Stimulated activated CD8-positive, alpha-beta memory T cell treated with anti-CD3 and anti-CD28 coated beads, Interleukin-12 subunit alpha, Interleukin-12 subunit beta, amount 100 ng/mL, for 4 hours (primary cell): ENCODE data around the gene IGSF10.
"Not testable (repeated sequence)": the region's sequence is repeated elsewhere in the genome, so short reads cannot be mapped to it uniquely, and the experiment has no call there.

ENCODE experiments used
- DNase-seq: peaks from one replicate; pipeline ENCODE4 v3.0.0-alpha.2; 2020; ENCODE audit warnings: low read depth

IGSF10 gene, protein sequence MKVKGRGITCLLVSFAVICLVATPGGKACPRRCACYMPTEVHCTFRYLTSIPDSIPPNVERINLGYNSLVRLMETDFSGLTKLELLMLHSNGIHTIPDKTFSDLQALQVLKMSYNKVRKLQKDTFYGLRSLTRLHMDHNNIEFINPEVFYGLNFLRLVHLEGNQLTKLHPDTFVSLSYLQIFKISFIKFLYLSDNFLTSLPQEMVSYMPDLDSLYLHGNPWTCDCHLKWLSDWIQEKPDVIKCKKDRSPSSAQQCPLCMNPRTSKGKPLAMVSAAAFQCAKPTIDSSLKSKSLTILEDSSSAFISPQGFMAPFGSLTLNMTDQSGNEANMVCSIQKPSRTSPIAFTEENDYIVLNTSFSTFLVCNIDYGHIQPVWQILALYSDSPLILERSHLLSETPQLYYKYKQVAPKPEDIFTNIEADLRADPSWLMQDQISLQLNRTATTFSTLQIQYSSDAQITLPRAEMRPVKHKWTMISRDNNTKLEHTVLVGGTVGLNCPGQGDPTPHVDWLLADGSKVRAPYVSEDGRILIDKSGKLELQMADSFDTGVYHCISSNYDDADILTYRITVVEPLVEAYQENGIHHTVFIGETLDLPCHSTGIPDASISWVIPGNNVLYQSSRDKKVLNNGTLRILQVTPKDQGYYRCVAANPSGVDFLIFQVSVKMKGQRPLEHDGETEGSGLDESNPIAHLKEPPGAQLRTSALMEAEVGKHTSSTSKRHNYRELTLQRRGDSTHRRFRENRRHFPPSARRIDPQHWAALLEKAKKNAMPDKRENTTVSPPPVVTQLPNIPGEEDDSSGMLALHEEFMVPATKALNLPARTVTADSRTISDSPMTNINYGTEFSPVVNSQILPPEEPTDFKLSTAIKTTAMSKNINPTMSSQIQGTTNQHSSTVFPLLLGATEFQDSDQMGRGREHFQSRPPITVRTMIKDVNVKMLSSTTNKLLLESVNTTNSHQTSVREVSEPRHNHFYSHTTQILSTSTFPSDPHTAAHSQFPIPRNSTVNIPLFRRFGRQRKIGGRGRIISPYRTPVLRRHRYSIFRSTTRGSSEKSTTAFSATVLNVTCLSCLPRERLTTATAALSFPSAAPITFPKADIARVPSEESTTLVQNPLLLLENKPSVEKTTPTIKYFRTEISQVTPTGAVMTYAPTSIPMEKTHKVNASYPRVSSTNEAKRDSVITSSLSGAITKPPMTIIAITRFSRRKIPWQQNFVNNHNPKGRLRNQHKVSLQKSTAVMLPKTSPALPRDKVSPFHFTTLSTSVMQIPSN (N-terminal part only)

GRCh38 chr3:151460774-151461450 is at the start of gene IGSF10:
Gene IGSF10, minus strand, starts transcription at chr3:151461061. Its CDS starts 2,352 bp downstream, at chr3:151458709.
- no peak for DNase-seq

GRCh38 chr3:151509468-151510135 is 48.7 kb upstream of the IGSF10 start:
- DNase-seq: not testable (repeated sequence)

DNA sequence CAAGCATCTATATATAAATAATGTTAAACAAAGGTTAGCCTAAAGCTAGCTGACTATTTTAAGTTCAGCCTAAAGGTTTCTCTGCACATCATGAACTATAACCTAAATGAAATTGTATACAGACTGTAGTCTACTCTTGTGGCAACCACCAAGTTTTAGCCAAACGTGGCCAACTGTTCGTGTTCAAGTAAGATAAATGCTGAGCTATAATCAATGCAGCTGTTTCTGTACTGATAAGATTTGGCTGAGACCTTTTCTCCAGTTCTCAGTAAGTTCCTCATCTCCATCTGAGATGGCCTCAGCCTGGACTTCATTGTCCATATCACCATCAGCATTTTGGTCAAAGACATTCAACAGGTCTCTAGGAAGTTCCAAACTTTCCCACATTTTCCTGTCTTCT is 43.7 kb upstream of the IGSF10 start:
- no peak for DNase-seq

GRCh38 chr3:151503074-151503473 is 42.2 kb upstream of the IGSF10 start:
- no peak for DNase-seq

DNA sequence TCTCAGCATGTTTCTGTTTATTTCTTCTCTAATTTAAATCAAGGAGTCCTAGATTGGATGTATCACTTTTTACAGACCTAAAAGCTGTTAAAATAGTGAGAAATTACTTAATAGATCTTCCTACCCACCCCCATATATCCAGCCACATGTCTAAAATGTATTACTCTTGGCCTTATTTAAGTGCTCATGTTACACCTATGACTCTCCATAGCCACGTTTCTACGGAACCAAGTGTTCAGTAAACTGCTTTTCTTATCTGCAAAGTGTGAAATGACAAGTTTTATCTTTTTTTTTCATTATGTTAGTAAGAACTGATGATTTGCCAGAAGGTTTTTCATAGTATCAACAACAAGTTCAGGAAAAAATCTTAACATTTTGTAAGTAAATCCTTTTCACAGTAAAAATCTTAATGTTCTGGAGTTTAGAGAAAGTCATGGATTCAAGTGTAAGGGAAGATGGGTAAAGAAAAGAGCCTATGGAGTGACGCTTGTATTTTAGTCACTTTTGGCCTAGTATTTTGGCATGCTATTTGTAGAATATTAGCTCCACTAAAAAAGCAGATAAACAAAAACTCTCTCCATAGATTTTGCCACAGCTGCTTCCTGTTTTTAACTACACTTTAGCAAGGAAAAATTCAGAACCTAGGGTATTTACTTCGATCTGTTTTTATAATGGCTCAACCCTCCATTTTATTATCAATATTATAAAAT is 41.2 kb upstream of the IGSF10 start:
- DNase-seq: no peak

- no peak for DNase-seq
Observed at GRCh38 chr3:151501171-151501922, 40.5 kb upstream of the IGSF10 start.

DNA sequence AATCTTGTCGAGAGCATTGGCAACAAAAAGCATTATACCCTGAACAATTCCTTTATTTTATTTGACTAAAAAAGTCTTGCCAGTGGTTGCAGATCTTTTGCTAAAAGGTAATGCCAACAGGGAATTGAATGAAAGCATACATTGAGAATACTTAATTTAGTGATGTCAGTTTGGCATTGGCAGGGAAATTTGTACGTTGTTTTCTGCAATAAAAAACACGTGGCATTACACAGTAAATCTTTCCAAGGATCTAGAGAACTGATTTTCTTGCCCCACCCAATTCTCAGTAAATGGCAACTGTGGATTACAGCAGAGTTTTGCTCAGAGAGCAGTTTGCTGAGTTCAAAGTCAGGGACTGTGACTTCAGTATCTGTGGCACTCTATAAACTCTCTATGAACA is 38.3 kb upstream of the IGSF10 start:
- DNase-seq: no peak

DNA sequence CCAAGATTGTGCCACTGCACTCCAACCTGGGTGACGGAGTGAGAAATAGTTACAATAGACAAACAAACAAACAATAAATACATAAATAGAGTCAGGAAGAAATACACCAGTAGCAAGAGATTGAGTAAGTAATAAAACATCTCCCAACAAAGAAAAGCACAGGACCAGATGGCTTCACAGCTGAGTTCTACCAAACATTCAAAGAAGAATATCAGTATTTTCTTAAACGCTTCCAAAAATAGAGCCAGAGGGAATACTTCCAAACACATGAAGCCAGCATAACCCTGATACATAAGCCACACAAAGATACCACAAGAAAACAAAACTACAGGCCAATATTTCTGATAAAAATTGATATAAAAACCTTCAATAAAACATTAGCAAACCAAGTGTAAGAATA is 30.7 kb upstream of the IGSF10 start:
- no peak for DNase-seq

GRCh38 chr3:151487833-151488232 is 27.0 kb upstream of the IGSF10 start:
- DNase-seq: not testable (repeated sequence)

DNA sequence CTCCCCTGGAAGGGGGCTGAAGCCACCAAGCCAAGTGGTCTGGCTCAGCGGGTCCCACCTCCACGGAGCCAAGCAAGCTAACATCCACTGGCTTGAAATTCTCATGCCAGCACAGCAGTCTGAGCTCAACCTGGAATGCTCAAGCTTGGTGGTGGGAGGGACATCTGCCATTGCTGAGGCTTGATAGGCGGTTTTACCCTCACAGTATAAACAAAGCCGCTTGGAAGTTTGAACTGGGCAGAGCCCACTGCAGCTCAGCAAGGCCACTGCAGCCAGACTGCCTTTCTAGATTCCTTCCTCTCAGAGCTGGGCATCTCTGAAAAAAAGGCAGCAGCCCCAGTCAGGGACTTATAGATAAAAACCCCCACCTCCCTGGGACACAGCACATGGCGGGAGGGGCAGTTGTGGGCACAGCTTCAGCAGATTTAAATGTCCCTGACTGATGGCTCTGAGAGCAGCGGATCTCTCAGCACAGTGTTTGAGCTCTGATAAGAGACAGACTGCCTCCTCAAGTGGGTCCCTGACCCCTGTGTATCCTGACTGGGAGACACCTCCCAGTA is 23.2 kb upstream of the IGSF10 start:
- DNase-seq: no peak

DNA sequence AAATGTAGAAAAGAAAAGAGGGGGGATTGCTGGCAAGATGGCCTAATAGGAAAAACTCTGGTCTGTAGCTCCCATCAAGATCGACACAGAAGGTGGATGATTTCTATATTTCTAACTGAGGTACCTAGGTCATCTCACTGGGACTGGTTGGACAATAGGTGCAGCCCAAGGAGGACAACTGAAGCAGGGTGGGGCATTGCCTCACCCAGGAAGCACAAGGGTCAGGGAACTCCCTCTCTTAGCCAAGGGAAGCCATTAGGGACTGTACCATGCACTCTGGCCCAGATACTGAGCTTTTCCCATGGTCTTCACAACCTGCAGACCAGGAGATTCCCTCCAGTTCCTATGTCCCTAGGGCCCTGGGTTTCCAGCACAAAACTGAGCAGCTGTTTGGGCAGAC is 22.6 kb upstream of the IGSF10 start:
- DNase-seq: no peak

- DNase-seq: no peak
Observed at GRCh38 chr3:151480492-151480891, 19.6 kb upstream of the IGSF10 start.

- DNase-seq: no peak
Observed at GRCh38 chr3:151479452-151479851, 18.6 kb upstream of the IGSF10 start.

- DNase-seq: no peak
Observed at GRCh38 chr3:151478335-151478697, 17.5 kb upstream of the IGSF10 start.

- DNase-seq: no peak
Observed at GRCh38 chr3:151477591-151478334, 16.9 kb upstream of the IGSF10 start.

DNA sequence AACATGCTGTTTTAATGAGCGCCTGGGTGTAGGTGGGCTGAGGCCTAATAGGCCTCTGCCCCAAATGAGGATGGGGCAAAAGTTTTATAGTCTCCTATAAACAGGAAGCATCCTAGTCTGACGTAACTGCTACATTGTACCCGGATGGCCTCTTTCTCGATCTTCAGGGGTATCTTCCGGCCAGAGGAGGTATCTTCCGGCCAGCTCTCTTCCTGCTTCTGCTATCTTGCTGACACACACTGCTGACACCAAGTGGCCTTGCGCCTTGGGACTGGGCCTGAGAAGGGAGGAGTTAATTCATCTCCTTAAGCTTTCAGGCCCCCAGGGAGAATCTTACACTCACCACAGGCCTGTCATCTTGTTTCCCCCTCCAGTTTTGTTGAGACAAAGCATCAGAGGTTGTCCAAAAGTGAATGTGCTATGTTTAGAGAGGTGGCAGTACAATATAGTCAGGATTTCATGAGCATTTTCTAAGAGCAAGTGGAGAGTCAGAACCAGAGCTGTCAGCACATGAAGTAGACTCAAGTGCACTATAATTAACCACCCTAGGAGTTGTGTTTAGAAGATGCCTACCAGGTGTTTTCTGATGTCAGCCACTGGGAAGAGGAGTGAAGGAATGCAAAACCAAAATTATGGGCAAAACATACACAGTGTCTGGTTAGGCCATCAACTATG is 15.6 kb upstream of the IGSF10 start:
- no peak for DNase-seq

- DNase-seq: no peak
Observed at GRCh38 chr3:151468284-151468917, 7.5 kb upstream of the IGSF10 start.

- DNase-seq: no peak
Observed at GRCh38 chr3:151467069-151467468, 6.2 kb upstream of the IGSF10 start.
